ENCODE data around the gene ZNF778. TPM values are rescaled to one million over a fixed set of nuclear protein-coding genes. Genes with fewer than 3 reads are reported as not detected.

Gene ZNF778
- total RNA-seq, 1 experiment from 2014 or later = 19.5 TPM

GRCh38 chr16:89219365-89219764 is 1.9 kb downstream of the ZNF778 start:
- POLR2A ChIA-PET = no interaction called here
- ATAC-seq = no peak
- CTCF ChIA-PET = no interaction called here
- Histone ChIP-seq H3K9me3 (ENCODE audit: control insufficient read depth in 1 of 2, insufficient read depth in 1 of 2, low read depth in 1 of 2, low read length in 2 of 2) (no peaks in the 10 kb centered on the region), H3K27ac (ENCODE audit: low read depth, low read length) (no peak overlapping the region), H3K9me2 (ENCODE audit: insufficient read depth) (no peaks in the 10 kb centered on the region), H3K4me3 (replicated peaks in 1 of 2; ENCODE audit: low read depth in 1 of 2, low read length in 2 of 2) (no peak overlapping the region), H3K4me1 (ENCODE audit: control insufficient read depth in 1 of 2, insufficient read depth in 2 of 2, low read length in 2 of 2) (peaks cover 0 to 16% of the 10 kb centered on the region in 2 experiments; a peak in 3 of 4 replicates), H3K9ac (ENCODE audit: low read length) (no peak overlapping the region), H4K20me1 (ENCODE audit: insufficient read depth) (no peaks in the 10 kb centered on the region), H3K79me2 (ENCODE audit: insufficient read depth, low read length) (peaks cover 32% of the 10 kb centered on the region), H3K36me3 (ENCODE audit: control insufficient read depth in 1 of 2, insufficient read depth in 2 of 2, low read length in 2 of 2) (peaks cover 4 to 18% of the 10 kb centered on the region in 2 experiments; a peak in 2 of 4 replicates), H3K27me3 (ENCODE audit: insufficient read depth, low read length) (no peaks in the 10 kb centered on the region), H3K4me2 (ENCODE audit: low read length) (no peak overlapping the region), H2AFZ (ENCODE audit: low read depth, low read length, poor library complexity, severe bottlenecking) (no peak overlapping the region)
- intact Hi-C loops (cut with micrococcal nuclease) = loop anchor here (5.0 kb wide), 1 partner anchor 482 kb away; no protein-coding TSS in a partner anchor
- no peak for DNase-seq (ENCODE audit: low read depth, low spot score)
- RAD21 ChIA-PET (ENCODE audit: low non-redundant PET in 1 of 2, low total read pairs in 2 of 2, uncharacterized antibody in 2 of 2, unreplicated experiment in 2 of 2) = no interaction called here
- BruUV-seq (replicated peaks) = no TSS peak
- TF ChIP-seq MAX (IDR thresholded peaks at IDR 0.05) = no peak
- TF ChIP-seq ELF1 (IDR thresholded peaks at IDR 0.05; ENCODE audit: borderline replicate concordance, low read depth) = no peak
- TF ChIP-seq ZNF274 (IDR thresholded peaks at IDR 0.05; ENCODE audit: low read depth, low read length) = no peak
- TF ChIP-seq RAD21 (IDR thresholded peaks at IDR 0.05; ENCODE audit: low read depth) = no peak
- no peak for TF ChIP-seq CEBPB (IDR thresholded peaks at IDR 0.05; ENCODE audit: low read depth)
- no peak for TF ChIP-seq ZFX (IDR thresholded peaks at IDR 0.05)
- no peak for TF ChIP-seq ZBTB33 (IDR thresholded peaks at IDR 0.05; ENCODE audit: extremely low read depth, insufficient replicate concordance, low read length)
- no peak for TF ChIP-seq SIN3A (IDR thresholded peaks at IDR 0.05; ENCODE audit: low read depth)
- TF ChIP-seq JUND (IDR thresholded peaks at IDR 0.05) = no peak
- no peak for TF ChIP-seq CTCF (IDR thresholded peaks at IDR 0.05 in 2 of 3, conservative IDR thresholded peaks at IDR 0.05 in 1 of 3; ENCODE audit: borderline replicate concordance in 1 of 3, insufficient read depth in 1 of 3, low read depth in 2 of 3, low read length in 2 of 3)
- no peak for TF ChIP-seq EGR1 (IDR thresholded peaks at IDR 0.05; ENCODE audit: low read depth)
